Breast epithelium (tissue), 3 donors: Measurements from ENCODE around the gene USP14.

ENCODE experiments used
- CTCF ChIP-seq, 3 donors: fragments of 450-650 bp; IDR thresholded peaks; one replicate each; pipeline ENCODE4 v1.5.1; 2016 to 2017; ENCODE audit warnings: antibody characterized with exemption in 3 of 3, mild to moderate bottlenecking in 3 of 3, moderate library complexity in 3 of 3
- POLR2A ChIP-seq: fragments of 450-650 bp; IDR thresholded peaks from one replicate; pipeline ENCODE4 v1.6.1; 2016; ENCODE audit warnings: antibody characterized with exemption, mild to moderate bottlenecking, moderate library complexity

DNA sequence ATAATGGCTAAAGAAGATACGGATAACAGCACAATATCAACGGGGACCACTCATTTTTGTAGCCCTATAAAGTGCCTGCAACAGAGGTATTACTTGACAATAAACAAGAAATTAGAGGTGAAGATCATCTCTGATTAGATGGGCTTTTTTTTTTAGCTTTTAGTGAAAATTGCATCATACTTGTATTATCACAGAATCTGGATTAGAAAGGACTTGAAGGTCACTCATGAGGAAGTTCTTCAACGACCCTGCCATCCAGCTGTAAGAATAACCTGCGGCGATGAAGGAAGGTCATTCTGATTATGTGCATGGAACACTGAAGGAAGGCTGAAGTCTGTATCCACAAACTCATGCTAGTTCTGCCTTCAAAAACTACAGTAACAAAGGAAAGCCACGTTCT is 69.0 kb downstream of the USP14 start:
- no peak for TF ChIP-seq CTCF (IDR thresholded peaks at IDR 0.05)
- TF ChIP-seq POLR2A: no peak
